ENCODE data around the gene AGAP3. TPM values are rescaled to one million over a fixed set of nuclear protein-coding genes. Genes with fewer than 3 reads are reported as not detected.

AGAP3 gene
- total RNA-seq, 1 donor from 2014 or later, result 66.0 TPM

DNA sequence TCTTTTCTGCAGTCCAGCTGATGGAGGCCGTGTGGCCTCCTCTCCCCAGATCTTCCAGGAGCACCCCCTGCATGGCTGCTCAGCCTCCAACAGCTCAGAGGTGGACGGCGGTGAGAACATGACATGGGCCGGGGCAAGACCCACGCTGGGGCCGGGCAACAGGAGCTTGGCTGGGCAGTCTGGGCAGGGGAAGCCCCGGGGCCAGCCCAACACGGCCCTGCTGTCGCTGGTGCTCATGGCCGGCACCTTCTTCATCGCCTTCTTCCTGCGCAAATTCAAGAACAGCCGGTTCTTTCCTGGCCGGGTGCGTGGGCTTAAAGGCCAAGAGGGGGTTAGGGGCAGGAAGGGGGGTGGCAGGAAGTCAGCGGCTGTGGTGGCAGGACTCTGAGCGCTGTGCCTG is 12.3 kb upstream of the AGAP3 start:
- DNase-seq (ENCODE audit: low spot score), result no peak

GRCh38 chr7:151074817-151075661 is 11.2 kb upstream of the AGAP3 start:
- no peak for DNase-seq (ENCODE audit: low spot score)

- no peak for DNase-seq (ENCODE audit: low spot score)
Measured at GRCh38 chr7:151075662-151075971, 10.7 kb upstream of the AGAP3 start.

DNA sequence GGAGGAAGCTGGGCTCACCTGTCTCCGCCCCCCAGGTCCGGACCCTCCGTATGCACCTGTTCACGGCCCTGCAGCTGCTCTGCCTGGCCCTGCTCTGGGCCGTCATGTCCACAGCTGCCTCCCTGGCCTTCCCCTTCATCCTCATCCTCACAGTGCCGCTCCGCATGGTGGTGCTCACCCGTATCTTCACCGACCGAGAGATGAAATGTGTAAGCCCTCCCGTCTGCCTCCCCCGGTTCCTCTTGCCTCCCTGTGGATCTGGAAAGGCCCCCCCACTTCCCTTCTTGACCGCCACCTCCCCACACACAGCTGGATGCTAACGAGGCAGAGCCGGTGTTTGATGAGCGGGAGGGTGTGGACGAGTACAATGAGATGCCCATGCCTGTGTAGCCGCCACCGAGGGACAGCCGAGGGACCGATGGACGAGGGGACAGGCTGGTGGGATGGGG is 10.3 kb upstream of the AGAP3 start:
- DNase-seq (ENCODE audit: low spot score), result no peak

GRCh38 chr7:151076863-151077704 is 9.2 kb upstream of the AGAP3 start:
- DNase-seq (ENCODE audit: low spot score), result no peak

DNA sequence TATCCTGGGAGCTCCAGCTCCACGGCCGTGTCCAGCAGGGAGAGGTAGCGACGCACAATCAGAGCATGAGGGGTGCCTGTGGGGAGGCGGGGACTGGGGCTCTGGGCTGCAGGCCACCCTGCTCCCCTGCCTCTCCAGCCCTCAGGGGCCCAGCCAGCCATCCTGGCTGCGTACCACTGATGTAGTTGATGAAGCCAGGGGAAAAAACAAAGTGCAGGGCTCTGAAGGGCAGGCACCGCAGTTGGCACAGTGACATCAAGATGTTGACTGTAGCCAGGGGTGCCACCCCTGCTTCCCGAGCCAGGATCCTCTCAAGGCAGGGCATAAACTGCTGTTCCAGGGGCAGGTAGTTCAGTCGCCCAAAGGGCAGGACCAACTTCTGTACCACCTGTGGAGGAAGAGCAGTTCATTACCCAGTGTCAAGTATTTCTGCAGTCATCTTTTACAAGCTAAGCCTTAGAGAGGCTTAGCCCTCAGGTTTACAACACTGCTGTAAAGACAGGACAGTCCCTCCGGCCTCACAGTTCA is 8.5 kb upstream of the AGAP3 start:
- DNase-seq (ENCODE audit: low spot score), result no peak

GRCh38 chr7:151078233-151079040 is 7.8 kb upstream of the AGAP3 start:
- no peak for DNase-seq (ENCODE audit: low spot score)

GRCh38 chr7:151079199-151079910 is 6.9 kb upstream of the AGAP3 start:
- DNase-seq (ENCODE audit: low spot score), result no peak

DNA sequence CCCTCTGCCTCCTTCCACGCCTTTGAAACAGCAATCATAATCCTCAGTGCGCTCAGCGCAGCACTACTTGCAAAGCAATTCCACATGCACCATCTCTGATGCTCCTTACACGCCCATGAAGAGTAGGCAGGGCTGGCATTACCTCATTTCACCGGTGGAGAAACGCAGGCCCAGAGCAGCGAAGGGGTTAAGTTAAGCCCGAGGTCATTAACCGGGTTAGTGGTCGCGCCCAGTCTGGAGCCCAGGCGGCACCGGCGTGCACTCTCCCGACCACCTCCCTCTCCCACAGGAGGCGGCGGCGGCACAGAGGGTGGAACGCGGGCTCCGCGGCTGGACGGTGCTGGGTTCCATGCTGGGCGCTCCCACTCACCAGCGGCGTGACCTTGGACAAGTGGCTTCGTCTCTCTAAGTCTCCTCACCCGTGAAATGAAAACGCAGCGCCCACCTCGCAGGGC is 6.2 kb upstream of the AGAP3 start:
- peak; percentile 56 for DNase-seq (ENCODE audit: low spot score)

DNA sequence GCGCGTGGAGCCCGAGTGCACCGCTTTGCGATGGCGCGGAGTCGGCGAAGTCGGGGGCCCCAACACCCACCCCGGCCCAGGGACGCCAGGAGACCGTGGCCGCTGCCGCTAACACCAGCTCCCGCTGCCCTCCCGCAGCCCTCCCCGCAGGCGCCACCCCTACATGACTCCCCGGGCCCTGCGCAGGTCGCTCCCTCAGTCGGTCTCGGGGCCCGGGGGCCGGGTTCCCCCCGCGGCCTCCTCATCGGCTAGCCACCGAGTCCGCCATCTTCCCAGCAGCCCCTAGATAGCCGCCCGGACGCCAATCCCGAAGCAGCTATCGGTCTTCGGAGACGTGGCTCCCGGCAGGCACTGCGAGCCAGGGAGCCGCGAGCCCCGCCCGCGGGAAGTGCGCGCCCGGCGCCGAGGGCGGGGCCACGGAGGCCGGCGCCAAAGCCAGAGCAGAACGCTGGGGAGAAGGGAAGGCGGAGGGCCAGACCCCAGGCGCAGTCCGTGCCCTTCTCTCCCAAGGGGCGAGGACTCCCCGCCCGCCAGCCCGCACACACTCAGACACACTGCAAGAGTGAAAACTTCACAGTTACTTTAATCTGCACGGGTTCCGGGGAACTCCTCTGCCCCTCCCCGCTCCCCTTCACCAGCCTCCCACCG is 5.6 kb upstream of the AGAP3 start, which contains the start of gene FASTK:
Gene FASTK (minus strand): TSS at position 288 of the 648 bp plus-strand sequence. CDS start 43 bp downstream, at position 245.
- peak; percentile 96 for DNase-seq (ENCODE audit: low spot score)

- DNase-seq (ENCODE audit: low spot score), result peak; percentile 56
Measured at GRCh38 chr7:151081170-151082101, 4.8 kb upstream of the AGAP3 start.

- DNase-seq (ENCODE audit: low spot score), result no peak
Measured at GRCh38 chr7:151082141-151083070, 3.9 kb upstream of the AGAP3 start.

DNA sequence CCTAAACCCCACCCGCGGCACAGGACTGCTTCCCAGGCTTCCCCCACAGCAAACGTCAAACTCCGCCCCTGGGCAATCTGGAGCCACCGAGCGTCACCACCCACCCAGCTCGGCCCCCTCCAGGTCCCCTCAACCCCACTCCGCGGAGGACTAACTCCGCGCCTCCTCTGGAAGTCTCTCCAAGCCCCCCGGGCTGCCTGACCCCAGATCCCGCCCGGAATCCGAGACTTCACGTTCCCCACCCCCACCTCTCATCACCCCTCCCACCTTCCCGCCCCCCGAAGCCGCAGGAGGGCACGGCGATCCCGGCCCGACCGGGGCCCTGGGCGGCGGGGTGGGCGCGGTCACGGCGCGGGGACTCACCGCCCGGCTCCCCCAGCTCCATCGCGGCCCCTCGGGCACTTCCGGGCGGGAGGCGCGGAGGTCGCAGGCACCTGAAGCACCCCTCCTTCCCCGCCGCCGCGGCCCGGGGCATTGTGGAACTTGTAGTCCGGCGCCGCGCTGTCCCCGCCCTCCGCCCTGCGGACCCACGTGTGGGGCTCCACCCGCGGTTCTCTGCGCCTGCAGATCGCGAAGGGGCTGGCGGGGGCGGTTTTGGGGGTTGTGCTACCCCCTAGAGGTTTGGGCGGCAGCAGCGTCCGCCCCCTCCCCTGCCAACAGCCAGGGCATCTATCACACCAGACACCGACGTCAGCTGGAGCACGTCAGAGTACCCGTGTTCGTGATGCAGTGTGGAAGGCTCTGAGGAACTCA is 3.0 kb upstream of the AGAP3 start, which contains the start of gene TMUB1:
Gene TMUB1 (minus strand): TSS at position 423 of the 753 bp plus-strand sequence. CDS start 930 bp downstream, outside the sequence.
- peak; percentile 78 for DNase-seq (ENCODE audit: low spot score)

DNA sequence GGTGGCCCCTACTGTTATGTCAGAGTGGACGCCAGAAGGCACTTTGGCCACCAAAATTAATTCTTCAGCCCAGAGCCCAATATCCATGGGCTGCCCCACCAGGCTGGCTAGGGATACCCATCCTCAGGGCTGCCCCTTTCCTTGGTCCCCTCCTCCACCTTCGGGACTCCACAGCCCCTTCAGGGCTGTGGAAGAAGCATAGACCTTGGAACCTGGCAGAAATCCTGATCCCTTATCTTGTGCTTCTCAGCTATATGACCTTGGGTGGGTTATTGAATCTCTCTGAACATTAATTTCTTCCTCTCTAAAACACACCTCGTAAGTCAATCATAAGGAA is 2.5 kb upstream of the AGAP3 start:
- DNase-seq (ENCODE audit: low spot score), result no peak

- no peak for DNase-seq (ENCODE audit: low spot score)
Measured at GRCh38 chr7:151085329-151085690, 965 bp upstream of the AGAP3 start.

- peak; percentile 40 for DNase-seq (ENCODE audit: low spot score)
Measured at GRCh38 chr7:151086802-151087244, 548 bp downstream of the AGAP3 start.

Measured in umbilical cord (tissue), 2 donors.